Stimulated activated CD4-positive, alpha-beta T cell treated with anti-CD3 and anti-CD28 coated beads, Interleukin-15, amount 100 ng/mL, for 48 hours (primary cell): ENCODE results near the gene RIT2.

Source experiments
- DNase-seq, 2 donors: peaks; one replicate each; pipeline ENCODE4 v3.0.0-alpha.2; 2020; ENCODE audit warnings: low read depth in 2 of 2

The RIT2 gene

DNA sequence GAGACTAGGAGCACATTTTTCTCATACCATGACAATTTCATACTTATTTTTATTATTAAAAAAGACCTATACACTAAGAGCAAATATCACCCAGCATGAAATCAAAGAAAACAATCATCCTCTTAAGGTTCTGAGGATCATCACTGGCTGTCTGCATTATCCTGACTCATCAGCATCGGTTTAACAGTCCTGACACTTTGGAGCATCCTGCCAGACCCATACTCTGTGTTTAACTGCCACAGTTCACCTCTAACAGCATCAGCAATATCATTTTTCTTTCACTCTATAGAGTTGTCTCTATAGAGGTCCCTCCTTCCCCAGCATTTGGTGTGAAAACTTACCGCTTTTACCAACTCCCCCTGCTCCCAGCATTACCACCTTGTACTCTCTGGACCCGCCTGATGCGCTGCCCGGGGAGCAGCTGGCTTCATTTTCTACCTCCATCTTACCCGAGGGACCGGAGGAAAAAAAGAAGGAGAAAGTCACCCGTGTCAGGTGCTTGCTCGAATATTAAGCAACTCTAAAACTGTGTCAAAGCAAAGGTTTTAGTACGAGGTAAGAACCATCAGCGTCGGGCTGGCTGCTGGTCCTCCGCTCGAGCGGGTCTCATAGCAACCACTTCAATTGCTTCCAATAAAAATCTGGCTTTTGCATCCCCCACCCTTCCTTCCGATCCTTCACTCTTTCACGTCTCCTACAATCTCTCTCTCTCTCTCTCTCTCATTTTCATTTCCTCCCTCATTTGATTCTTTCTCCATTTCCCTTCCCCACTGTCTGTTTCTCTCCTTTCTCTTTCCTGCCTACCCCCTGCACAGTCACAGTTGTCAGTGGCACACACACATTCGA, at the start of gene RIT2:
RIT2 (minus strand) TSS at position 610 of the 846 bp plus-strand sequence.
- no peak for DNase-seq

DNA sequence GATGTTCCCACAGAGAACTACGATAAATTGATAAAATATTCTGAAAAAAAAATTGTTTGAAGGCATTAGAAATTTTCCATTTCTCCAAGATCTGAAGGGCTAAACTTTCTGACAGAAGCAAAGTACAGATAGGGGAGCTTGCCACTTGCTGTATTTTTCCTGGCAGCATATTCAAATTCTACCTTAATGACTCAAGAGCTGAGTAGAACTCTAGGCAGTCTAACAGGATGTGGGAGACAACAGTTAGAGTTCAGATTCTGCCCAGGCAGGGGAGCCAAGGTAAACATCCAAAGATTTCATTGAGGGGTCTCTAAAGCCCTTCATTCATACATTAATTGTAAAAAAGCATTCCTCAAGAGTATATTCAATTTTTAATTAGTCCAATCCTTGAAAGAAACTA, 46.0 kb upstream of the RIT2 start:
- DNase-seq = no peak

DNA sequence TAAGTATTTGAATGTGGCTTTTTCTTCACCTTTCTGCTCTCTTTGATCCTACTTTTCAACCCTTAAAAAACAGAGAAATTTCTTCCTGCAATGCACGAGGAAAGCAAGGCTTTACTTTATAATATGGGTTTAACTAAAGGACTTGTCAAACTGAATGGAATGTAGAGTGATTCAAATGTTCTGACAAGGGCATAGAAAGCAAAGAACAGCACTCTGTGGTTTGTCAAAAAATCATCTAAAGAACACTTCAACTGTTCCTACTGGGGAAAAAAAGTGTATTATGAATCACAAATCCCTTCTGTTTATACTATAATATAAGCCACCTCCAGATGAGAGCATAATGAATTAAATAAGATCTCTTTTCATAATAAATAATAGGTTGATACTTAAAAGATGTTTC, 45.0 kb upstream of the RIT2 start:
- DNase-seq = no peak

DNA sequence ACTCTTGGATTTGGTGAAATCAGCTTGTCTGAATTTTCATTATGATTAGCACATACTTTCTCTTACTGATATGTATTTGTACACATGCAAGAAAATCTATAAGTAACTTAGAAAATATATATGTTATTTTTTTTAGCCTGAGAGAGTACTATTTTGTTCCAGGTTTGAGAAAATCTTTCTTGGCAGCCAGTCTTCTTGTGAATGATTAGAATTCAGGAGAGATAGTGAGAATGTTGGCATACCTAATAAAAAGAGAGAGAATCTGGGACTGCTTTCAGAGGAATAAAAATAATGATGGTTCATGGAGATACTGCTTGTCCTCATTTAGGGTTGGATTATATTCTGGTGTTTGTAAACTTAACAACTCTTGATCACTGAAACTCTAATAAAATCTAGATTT, 44.4 kb upstream of the RIT2 start:
- no peak for DNase-seq

DNA sequence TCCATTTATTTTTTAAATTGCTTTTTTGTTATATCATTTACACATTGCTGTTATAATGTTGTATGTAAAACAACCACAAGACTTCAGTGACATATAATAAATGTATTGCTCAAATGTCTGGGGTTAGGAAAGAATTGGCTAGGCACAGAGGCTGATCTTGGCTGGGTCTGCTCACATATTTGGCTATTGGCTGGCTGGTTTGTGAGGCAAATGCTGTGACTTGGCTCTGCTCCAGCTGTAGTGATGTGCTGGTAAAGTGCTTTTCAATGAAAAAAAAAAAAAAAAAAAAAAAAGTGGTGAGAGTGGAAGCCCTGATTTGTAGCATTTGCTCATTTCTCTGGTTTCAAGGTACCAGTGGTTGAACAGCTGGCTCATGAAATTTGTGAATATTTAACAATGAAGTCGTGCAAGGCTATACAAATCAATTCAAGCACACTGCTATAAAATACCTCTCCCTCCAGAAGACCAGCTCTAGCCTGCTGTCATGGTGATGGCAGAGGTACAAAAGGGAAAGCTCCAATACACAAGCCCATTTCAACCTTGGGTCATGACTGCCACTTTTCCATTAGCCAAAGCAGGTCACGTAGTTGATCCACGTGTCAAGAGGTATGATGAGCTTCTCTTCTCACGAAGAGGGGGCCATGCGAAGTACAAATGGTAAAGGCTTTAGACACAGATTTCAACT, 43.7 kb upstream of the RIT2 start:
- DNase-seq = no peak

DNA sequence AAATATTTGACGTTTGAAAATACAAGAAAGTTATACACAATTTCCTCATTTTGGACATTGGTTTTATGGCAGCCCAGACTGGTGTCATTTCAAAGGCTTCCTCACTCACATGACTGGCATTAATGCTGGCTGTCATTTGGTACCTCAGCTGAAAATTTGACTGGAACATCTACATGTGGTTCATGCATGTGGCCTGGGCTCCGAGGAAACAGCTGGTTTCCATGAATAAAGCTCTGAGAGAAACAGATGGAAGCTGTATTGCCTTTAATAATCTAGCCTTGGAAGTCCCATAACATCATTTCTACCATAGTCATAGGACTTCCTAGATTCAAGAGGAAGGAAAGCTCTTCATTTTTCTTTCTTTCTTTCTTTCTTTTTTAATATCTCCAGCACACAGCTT, 42.9 kb upstream of the RIT2 start:
- DNase-seq = no peak

DNA sequence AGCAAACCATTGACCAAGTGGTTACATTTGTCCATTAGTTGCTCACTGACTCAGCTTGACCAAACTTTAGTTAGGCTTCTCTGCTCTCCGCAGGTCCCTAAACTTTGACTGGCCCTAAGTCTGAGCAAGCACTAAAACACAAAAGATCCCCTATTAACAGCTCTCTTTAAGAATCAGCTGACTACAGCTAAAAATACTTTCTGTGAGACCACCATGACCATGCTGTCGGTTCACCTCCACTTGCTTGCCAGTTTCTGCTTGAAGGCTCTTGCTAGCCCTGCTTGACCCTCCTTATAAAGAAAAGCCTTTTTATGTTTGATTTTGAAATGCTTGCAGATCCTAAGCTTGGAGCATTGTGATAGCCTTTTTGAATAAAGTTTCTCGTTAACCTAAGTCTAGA, 40.4 kb upstream of the RIT2 start:
- DNase-seq = no peak

DNA sequence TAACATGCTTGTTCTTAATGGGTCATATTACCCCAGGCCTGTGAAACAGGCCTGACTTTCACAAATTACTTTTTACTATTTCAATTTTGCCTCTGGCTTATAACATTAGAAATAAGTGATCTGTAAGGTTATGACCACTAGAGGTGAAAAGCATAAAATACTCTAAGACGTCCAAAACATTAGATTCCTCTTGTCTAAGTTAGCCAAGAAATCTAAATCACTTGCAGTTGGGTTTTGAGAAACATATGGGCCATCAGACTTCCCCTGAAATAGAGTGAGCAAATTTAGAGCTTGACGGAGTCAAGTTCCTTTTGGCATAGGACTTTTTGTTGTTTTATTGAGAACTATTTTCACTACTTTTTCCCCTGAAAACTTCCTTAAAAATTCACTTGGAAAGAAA, 32.7 kb upstream of the RIT2 start:
- no peak for DNase-seq

DNA sequence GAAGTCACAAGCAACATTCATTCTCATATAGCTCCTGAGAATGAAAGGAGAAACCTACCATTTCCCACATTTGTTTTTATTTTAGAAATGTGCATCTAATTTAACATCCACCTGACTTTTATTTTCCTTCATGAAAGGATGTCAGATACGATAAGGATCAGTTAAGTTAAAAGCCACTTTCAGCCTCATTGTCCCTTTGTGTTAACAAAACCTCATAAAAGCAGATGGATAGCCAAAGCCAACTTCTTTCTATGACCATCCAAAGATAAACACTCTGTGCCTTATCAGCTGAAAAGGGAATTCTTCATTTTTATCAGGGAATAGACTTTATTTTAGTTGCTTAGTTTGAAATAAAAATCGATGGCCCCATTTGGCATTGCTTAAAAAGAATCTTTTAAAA, 25.7 kb upstream of the RIT2 start:
- no peak for DNase-seq

DNA sequence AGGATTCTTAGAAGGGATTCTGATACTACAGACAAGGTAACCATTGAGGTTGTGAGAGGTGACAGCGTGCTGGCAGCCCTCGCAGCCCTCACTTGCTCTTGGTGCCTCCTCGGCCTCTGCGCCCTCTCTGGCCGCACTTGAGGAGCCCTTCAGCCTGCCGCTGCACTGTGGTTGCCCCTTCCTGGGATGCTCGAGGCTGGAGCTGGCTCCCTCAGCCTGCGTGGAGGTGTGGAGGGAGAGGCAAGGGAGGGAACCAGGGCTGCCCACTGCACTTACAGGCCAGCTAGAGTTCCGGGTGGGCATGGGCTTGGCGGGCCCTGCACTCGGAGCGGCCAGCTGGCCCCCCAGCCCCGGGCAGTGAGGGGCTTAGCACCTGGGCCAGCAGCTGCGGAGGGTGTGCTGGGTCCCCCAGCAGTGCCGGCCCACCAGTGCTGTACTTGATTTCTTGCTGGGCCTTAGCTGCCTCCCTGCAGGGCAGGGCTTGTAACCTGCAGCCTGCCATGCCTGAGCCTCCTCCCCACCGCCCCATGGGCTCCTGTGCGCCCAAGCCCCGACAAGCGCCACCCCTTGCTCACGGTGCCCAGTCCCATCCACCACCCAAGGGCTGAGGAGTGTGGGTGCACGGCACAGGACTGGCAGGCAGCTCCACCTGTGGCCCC, 23.9 kb upstream of the RIT2 start:
- DNase-seq = no peak

DNA sequence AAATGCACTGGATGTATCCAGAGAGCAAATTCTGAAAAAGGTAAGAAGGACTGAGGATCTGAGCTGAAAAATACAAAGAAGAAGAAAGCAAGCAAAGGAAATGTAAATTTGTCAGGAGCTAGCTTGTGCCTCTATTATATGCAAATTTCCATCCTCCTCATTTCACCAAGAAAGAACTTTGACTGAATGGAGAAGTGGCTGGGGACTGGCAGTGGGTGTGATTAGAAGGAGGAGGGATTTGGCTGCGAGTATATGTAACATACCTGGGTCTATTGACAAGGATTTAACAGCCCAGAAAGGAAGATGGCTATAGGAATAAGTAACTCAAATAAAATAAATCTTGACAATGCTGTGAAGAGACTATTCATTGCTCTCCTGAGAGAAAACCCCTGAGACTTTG, 19.4 kb upstream of the RIT2 start:
- DNase-seq = no peak

DNA sequence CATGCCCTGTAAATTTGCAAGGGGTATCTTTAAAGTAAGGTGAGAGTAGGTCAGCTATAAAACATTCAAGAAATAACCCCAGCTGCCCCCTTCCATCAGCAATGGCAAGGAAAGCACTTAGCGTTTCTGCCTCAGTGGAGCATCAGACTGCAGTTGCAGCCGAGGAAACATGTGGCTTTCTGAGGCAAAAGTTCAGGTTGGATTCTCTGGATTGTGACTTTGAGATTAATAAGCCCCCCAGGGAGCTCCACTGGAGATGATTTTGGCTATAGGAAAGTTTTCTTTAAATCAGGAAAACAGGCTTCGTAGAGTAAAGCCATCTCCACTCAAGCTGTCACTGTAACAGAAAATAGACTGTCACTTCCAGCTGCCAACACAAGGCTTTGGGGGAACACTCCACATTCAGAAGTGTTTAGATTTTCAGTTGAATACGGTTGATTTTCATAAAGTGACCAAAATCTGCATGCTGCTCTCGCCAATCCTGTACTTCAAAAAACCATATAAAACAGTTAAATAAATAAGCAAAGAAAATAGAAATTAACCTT, 15.3 kb upstream of the RIT2 start:
- no peak for DNase-seq

DNA sequence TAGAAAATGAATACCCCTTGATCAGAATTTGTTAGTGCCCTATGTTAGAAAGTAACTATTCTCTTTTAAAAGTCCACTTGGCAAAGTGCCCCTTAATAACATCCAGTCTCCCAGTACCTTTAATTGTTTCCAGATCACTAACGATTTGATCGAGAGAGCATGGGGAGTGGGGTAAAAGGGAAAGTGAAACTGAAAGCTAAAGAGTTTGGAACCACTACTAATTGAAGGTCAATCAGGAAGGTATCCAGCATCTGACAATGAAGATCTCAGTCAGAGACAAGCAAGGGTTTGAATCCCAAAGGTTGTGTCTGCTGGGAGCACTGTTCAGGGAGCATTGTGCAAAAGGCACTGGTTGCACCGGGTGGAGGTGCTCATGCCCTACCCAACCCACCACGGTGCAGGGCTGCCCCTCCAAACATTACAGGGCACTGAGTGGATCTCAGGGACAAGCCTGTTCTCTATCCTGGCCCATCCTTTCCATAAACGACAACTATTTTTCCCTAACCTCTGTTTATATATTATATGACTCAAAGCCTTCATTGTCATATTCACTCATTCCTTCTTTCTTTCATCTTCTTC, 14.6 kb upstream of the RIT2 start:
- DNase-seq = no peak

DNA sequence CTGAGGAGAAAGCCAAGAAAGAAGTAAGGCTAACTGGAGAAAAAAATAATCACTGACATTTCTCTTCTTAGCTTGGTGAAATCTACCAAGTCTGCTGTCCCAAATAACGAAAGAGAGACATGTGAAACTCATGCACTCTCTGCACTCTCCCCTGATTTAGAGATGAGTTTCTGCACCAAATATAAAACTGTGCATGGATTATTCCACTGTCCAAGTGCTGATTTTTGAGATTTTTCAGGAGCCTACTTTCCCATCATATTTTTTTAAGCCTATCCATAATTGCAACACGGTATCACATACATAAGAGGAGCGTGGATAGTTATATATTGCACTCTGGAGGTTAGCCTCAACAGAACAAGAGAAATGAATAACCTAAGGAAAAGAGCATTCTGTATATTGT, 10.0 kb upstream of the RIT2 start:
- no peak for DNase-seq

DNA sequence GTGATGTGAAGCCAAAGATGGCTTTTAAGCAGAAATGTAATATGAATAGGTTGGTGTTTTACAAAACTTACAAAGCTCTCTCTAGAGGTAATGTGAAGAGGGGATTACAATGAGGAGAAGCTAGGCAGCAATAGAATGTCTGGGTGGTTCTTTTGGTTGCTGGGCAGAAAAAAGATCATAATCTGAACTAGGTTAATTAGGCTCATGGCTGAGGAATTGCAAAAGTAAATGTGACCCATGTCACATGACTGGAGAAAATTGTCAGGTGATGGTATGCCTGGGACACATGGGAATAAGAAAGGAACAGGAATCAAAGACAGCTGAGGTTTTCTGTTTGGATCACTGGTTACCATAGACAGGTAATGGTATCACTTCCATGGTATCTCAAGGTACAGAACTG, 7.5 kb upstream of the RIT2 start:
- DNase-seq = no peak

DNA sequence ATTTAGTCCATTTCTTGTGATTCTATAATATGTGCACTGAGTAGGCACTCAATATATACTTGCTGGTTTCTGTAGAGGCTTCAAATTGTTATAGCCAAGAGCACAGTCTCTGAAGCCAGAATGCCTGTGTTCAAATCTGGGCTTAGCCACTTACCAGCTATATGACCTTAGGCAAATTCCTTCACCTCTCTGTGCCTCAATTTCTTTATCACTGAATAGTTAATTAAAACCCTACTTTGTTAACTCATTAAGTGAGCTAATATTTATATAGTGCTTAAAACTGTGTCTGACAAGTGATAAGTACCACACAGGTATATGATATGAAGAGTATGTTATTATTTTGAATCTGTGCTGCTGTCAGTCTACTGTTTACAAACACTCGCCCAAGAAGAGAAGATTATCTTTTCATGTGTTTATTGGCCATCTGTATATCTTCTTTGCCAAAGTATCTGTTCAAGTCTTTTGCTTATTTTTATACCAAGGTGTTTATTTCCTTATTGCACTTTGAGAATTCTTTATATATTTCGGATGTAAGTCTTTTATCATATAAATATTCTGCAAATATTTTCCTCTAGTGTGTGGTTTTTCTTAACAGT, 1.3 kb upstream of the RIT2 start:
- no peak for DNase-seq

DNA sequence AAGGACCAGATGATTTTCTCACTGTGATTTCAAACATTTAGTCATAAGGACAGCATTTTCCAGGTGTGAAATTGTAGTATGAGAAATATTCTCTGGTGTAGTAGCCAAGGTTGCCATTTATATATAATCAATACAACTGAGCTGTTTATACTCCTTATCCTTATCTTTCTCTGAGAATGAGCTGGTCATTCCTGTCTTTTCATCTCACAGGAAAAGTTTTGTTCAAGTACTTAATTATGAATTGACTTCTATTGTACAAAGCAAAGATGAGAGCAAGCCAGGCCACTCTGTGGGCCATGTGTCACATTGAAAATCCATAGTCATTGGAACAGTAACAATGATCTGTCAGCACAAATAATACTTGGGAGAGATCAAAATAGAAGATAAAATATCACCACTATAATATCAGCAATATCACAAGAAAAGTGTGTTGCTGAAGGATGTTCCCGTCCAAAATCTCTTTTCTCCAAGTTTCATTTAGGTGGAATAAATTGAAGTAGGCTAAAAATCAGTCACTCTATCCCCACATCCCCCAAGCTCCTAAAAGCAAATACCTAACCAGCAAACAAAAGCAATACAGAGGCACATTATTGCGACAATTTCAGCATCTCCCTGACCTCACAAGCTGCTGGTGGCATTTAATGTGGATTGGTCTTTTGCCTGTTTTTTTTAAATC, 2.1 kb downstream of the RIT2 start:
- no peak for DNase-seq

DNA sequence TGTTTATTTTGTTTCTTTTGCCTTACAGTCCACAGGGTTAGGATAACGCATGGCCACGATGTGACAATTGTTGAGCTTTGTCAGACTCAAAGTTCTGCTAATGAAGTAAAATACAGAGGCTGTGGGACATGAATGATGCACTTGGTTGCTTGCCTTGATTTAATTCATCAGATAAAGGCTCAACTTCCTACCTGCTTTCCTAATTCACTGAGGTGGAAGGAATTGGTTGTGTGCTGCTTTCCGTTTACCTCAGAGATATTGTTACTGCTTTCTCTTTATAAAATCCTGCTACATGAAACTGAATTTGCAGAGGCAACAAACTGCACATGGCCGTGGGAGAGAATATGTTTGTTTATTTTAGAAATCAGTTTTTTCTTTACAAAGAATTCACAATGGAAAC, 6.6 kb downstream of the RIT2 start:
- DNase-seq = no peak

DNA sequence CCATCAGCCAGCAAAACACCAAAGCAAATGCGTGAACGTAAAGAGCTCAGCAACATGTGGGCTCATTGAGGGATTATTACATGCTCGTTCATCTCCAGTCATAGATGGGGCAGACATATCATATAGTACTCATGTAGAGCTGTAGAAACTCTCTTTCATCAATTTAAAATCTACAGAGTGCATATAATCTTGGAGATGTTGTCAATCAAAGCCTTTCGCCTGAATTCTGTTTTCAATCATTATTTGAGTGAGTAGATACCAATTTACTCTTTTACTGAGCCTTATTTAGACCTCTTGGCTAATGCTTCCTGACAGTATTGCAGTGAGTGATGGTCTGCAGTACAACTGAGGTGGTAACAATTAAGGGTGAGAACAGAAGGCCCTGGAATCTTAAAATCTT, 7.0 kb downstream of the RIT2 start:
- no peak for DNase-seq

DNA sequence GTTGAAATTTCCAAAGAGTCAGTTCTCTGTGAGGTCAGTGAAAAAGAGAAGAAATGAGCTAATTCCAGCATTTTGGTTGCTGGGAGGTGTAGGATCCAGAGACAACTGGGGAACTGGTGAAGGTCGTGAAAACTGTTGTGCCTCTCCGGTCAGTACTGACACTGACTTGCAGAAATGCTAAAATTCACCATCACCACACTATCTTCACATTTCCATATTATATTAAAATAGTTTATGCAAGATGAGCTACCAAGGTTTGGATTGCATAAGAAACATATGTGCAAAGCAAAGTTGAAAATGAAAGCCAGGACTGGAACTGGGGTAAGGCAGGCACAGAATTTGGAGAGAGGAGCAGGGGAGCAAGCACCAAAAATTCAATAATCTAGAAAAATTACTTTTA, 21.8 kb downstream of the RIT2 start:
- no peak for DNase-seq

DNA sequence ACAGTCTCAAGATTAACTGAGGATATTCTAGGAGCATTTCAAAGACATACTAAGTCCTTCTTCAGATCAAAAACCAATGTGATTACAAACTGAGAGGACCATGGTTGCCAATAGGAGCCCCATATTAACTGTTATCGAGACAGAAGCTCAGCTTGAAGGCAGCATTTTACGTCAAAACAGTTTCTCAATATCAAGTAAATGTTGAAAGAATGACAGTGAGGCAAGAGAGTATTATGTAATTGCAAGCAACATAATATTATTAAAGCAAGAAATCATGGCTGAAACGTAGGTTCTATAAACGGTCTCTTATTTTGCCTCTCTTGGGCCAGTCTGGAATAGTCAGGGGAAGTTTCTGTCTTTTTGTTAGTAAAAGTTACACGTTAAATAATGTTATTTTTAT, 22.9 kb downstream of the RIT2 start:
- no peak for DNase-seq
